Urinary bladder (tissue), 4 donors: ENCODE data around the gene TRAF6. TPM values are rescaled to one million over a fixed set of nuclear protein-coding genes. Genes with fewer than 3 reads are reported as not detected.

Experiments used
- DNase-seq: peaks from one replicate; pipeline ENCODE4 v3.0.0-alpha.2; 2015; ENCODE audit errors: extremely low spot score
- H3K27ac ChIP-seq: one replicate; pipeline ENCODE4 v1.5.1; 2013; ENCODE audit warnings: low read depth, mild to moderate bottlenecking, moderate library complexity
- H3K36me3 ChIP-seq: one replicate; pipeline ENCODE4 v1.6.1; 2013; ENCODE audit warnings: mild to moderate bottlenecking, moderate library complexity; ENCODE audit not compliant: insufficient read depth
- H3K4me1 ChIP-seq: one replicate; pipeline ENCODE4 v1.6.1; 2013; ENCODE audit warnings: mild to moderate bottlenecking, moderate library complexity; ENCODE audit not compliant: insufficient read depth
- H3K4me3 ChIP-seq: one replicate; pipeline ENCODE4 v1.5.1; 2013; ENCODE audit warnings: low read depth, low read length
- WGBS: extraction: QIAGEN DNeasy Blood & Tissue Kit; methylation state at CpG from one replicate; pipeline ENCODE4 v1.1.7; 2013; 5-methylcytosine and 5-hydroxymethylcytosine counted together
- polyA plus RNA-seq: library from polyadenylated mRNA; stranded (reverse); fragments of 200-250 nt; gene quantifications from one replicate; pipeline ENCODE4 v1.2.3, GENCODE V29; 2013
- total RNA-seq: library from RNA; depleted of rRNA; stranded (reverse); fragments of >200 nt; gene quantifications from one replicate; pipeline ENCODE4 v1.2.3, GENCODE V29; 2014
- donor health status: healthy with polysubstance abuse.
- donor health status: healthy.

TRAF6 gene
- total and polyA plus RNA-seq, 2 donors = 6.6 to 14.8 TPM

GRCh38 chr11:36459046-36459445 is 51.0 kb downstream of the TRAF6 start:
- Histone ChIP-seq H3K4me1 (no peaks in the 10 kb centered on the region), H3K4me3 (no peak overlapping the region), H3K27ac (no peak overlapping the region), H3K36me3 (no peaks in the 10 kb centered on the region)
- 85% methylated on average over 7 of the region's 7 CpGs for WGBS
- no peak for DNase-seq

- Histone ChIP-seq H3K4me1 (no peaks in the 10 kb centered on the region), H3K4me3 (no peak overlapping the region), H3K27ac (no peak overlapping the region), H3K36me3 (no peaks in the 10 kb centered on the region)
- DNase-seq = no peak
- 75% methylated on average over 8 of the region's 8 CpGs for WGBS
Observed at GRCh38 chr11:36458129-36458915, 51.8 kb downstream of the TRAF6 start.

- 67% methylated on average over 6 of the region's 6 CpGs for WGBS
- H3K36me3 ChIP-seq = no peaks in the 10 kb centered on the region
- H3K27ac ChIP-seq = peak overlapping the region; percentile 55
- H3K4me3 ChIP-seq = no peak overlapping the region
- no peak for DNase-seq
- H3K4me1 ChIP-seq = no peaks in the 10 kb centered on the region
Observed at GRCh38 chr11:36456156-36456555, 53.9 kb downstream of the TRAF6 start.

GRCh38 chr11:36455658-36456111 is 54.4 kb downstream of the TRAF6 start:
- Histone ChIP-seq H3K27ac (peak overlapping the region; percentile 40), H3K4me3 (no peak overlapping the region), H3K4me1 (no peaks in the 10 kb centered on the region), H3K36me3 (no peaks in the 10 kb centered on the region)
- DNase-seq = no peak
- 42% methylated on average over 11 of the region's 11 CpGs for WGBS

GRCh38 chr11:36454941-36455631 is 55.0 kb downstream of the TRAF6 start:
- WGBS = 81% methylated on average over 17 of the region's 17 CpGs
- no peaks in the 10 kb centered on the region for H3K36me3 ChIP-seq
- H3K27ac ChIP-seq = peak overlapping the region; percentile 40
- H3K4me1 ChIP-seq = no peaks in the 10 kb centered on the region
- no peak overlapping the region for H3K4me3 ChIP-seq
- DNase-seq = no peak

- 92% methylated on average over 18 of the region's 18 CpGs for WGBS
- DNase-seq = no peak
- no peaks in the 10 kb centered on the region for H3K4me1 ChIP-seq
- H3K4me3 ChIP-seq = no peak overlapping the region
- no peaks in the 10 kb centered on the region for H3K36me3 ChIP-seq
- no peak overlapping the region for H3K27ac ChIP-seq
Observed at GRCh38 chr11:36454551-36454940, 55.5 kb downstream of the TRAF6 start.

GRCh38 chr11:36453678-36454077 is 56.4 kb downstream of the TRAF6 start:
- Histone ChIP-seq H3K4me3 (no peak overlapping the region), H3K36me3 (no peaks in the 10 kb centered on the region), H3K4me1 (no peaks in the 10 kb centered on the region), H3K27ac (no peak overlapping the region)
- DNase-seq = no peak
- WGBS = 83% methylated on average over 3 of the region's 3 CpGs

GRCh38 chr11:36452961-36453360 is 57.1 kb downstream of the TRAF6 start:
- Histone ChIP-seq H3K4me1 (no peaks in the 10 kb centered on the region), H3K36me3 (no peaks in the 10 kb centered on the region), H3K4me3 (no peak overlapping the region), H3K27ac (no peak overlapping the region)
- DNase-seq = no peak
- WGBS = 35% methylated on average over 1 of the region's 1 CpG

- H3K4me1 ChIP-seq = no peaks in the 10 kb centered on the region
- 58% methylated on average over 5 of the region's 5 CpGs for whole genome bisulfite sequencing
- H3K36me3 ChIP-seq = no peaks in the 10 kb centered on the region
- no peak overlapping the region for H3K27ac ChIP-seq
- H3K4me3 ChIP-seq = no peak overlapping the region
- no peak for DNase-seq
Observed at GRCh38 chr11:36452236-36452940, 57.7 kb downstream of the TRAF6 start.

- Histone ChIP-seq H3K4me3 (no peak overlapping the region), H3K27ac (no peak overlapping the region), H3K36me3 (no peaks in the 10 kb centered on the region), H3K4me1 (no peaks in the 10 kb centered on the region)
- 98% methylated on average over 1 of the region's 1 CpG for WGBS
- no peak for DNase-seq
Observed at GRCh38 chr11:36451681-36452080, 58.4 kb downstream of the TRAF6 start.

- Histone ChIP-seq H3K4me1 (no peaks in the 10 kb centered on the region), H3K27ac (no peak overlapping the region), H3K36me3 (no peaks in the 10 kb centered on the region), H3K4me3 (no peak overlapping the region)
- no peak for DNase-seq
- 96% methylated on average over 6 of the region's 6 CpGs for WGBS
Observed at GRCh38 chr11:36451045-36451444, 59.0 kb downstream of the TRAF6 start.

- DNase-seq = no peak
- 33% methylated on average over 3 of the region's 3 CpGs for WGBS
- no peaks in the 10 kb centered on the region for H3K4me1 ChIP-seq
- no peak overlapping the region for H3K4me3 ChIP-seq
- H3K27ac ChIP-seq = no peak overlapping the region
- H3K36me3 ChIP-seq = no peaks in the 10 kb centered on the region
Observed at GRCh38 chr11:36450110-36450572, 59.9 kb downstream of the TRAF6 start.

- Histone ChIP-seq H3K4me1 (no peaks in the 10 kb centered on the region), H3K36me3 (no peaks in the 10 kb centered on the region), H3K27ac (no peak overlapping the region), H3K4me3 (no peak overlapping the region)
- 63% methylated on average over 5 of the region's 5 CpGs for WGBS
- no peak for DNase-seq
Observed at GRCh38 chr11:36449561-36450096, 60.4 kb downstream of the TRAF6 start.
